HepG2 (cell line): Measurements from ENCODE around the gene TPX2. TPM values are rescaled to one million over a fixed set of nuclear protein-coding genes. Genes with fewer than 3 reads are reported as not detected.

Experiments used
- AKAP8 ChIP-seq: sonication (generic); formaldehyde crosslinking; IDR thresholded peaks from 2 replicates; pipeline ENCODE4 v1.5.1; 2020; ENCODE audit warnings: mild to moderate bottlenecking, missing genetic modification reagents
- CREM ChIP-seq, 2 experiments: sonication (generic) in 1 of 2; formaldehyde crosslinking in 1 of 2; IDR thresholded peaks; 2 replicates each; pipeline versions ENCODE4 v1.4.0 to v1.6.1; 2016 to 2020; ENCODE audit warnings: antibody characterized with exemption in 1 of 2, mild to moderate bottlenecking in 1 of 2, missing genetic modification reagents in 1 of 2
- DMAP1 ChIP-seq: IDR thresholded peaks from 2 replicates; pipeline ENCODE4 v1.6.1; 2016
- ISL2 ChIP-seq: sonication (generic); formaldehyde crosslinking; IDR thresholded peaks from 2 replicates; pipeline ENCODE4 v1.5.0; 2020; ENCODE audit warnings: missing genetic modification reagents
- KDM5B ChIP-seq: sonication (generic); formaldehyde crosslinking; IDR thresholded peaks from 2 replicates; pipeline ENCODE4 v1.4.0; 2020; ENCODE audit warnings: missing genetic modification reagents, mild to moderate bottlenecking, borderline replicate concordance
- MTA1 ChIP-seq: sonication (generic); formaldehyde crosslinking; IDR thresholded peaks from 2 replicates; pipeline ENCODE4 v1.4.0; 2020; ENCODE audit warnings: missing genetic modification reagents, mild to moderate bottlenecking, borderline replicate concordance
- RNF219 ChIP-seq: sonication (generic); formaldehyde crosslinking; IDR thresholded peaks from 2 replicates; pipeline ENCODE4 v1.5.0; 2020; ENCODE audit warnings: mild to moderate bottlenecking, missing genetic modification reagents
- TRAFD1 ChIP-seq: sonication (generic); formaldehyde crosslinking; IDR thresholded peaks from 2 replicates; pipeline ENCODE4 v1.5.1; 2020; ENCODE audit warnings: missing genetic modification reagents, mild to moderate bottlenecking, borderline replicate concordance
- ZFP36L1 ChIP-seq: sonication (generic); formaldehyde crosslinking; IDR thresholded peaks from 2 replicates; pipeline ENCODE4 v1.8.0; 2022; ENCODE audit warnings: mild to moderate bottlenecking, missing genetic modification reagents, moderate library complexity
- ZNF564 ChIP-seq: sonication (generic); formaldehyde crosslinking; IDR thresholded peaks from 2 replicates; pipeline ENCODE4 v1.8.1; 2023; ENCODE audit warnings: mild to moderate bottlenecking, missing genetic modification reagents
- polyA plus RNA-seq, 8 experiments: library from polyadenylated mRNA; depleted of rRNA in 3 of 8; stranded (reverse) in 7 of 8; unstranded in 1 of 8; fragments of >200 nt; fragmentation: Illumina TruSeq in 4 of 8; extraction: Trizol in 4 of 8; gene quantifications; 2 replicates each; pipeline versions ENCODE4 v1.2.1 to v1.2.3, GENCODE V29; 2011 to 2016; ENCODE audit warnings: low read depth in 4 of 8, missing spikeins in 1 of 8, mixed read lengths in 1 of 8; ENCODE audit not compliant: insufficient read depth in 1 of 8
- total RNA-seq, 5 experiments: library from RNA; depleted of rRNA; stranded (reverse); fragments of >200 nt; fragmentation: Illumina TruSeq; extraction: Trizol; gene quantifications; 2 replicates each; pipeline ENCODE4 v1.2.3, GENCODE V29; 2016; ENCODE audit warnings: low read depth in 1 of 5
- TF ChIP-seq, protein P1 (sequence below): sonication (generic); formaldehyde crosslinking; IDR thresholded peaks from 2 replicates; pipeline ENCODE4 v1.5.0; 2020; ENCODE audit warnings: mild to moderate bottlenecking, missing genetic modification reagents
- TF ChIP-seq, protein P2 (sequence below): sonication (generic); formaldehyde crosslinking; IDR thresholded peaks from 2 replicates; pipeline ENCODE4 v1.9.0; 2021; ENCODE audit warnings: mild to moderate bottlenecking, missing genetic modification reagents
- TF ChIP-seq, protein P3 (sequence below): sonication (generic); formaldehyde crosslinking; IDR thresholded peaks from 2 replicates; pipeline ENCODE4 v1.4.0; 2020; ENCODE audit warnings: mild to moderate bottlenecking, missing genetic modification reagents

The TPX2 gene
- total and polyA plus RNA-seq, 2 of the 13 experiments (the other 11 are each of a cell fraction or from before 2014, with no cell fraction given), result 34.3 to 124 TPM

DNA sequence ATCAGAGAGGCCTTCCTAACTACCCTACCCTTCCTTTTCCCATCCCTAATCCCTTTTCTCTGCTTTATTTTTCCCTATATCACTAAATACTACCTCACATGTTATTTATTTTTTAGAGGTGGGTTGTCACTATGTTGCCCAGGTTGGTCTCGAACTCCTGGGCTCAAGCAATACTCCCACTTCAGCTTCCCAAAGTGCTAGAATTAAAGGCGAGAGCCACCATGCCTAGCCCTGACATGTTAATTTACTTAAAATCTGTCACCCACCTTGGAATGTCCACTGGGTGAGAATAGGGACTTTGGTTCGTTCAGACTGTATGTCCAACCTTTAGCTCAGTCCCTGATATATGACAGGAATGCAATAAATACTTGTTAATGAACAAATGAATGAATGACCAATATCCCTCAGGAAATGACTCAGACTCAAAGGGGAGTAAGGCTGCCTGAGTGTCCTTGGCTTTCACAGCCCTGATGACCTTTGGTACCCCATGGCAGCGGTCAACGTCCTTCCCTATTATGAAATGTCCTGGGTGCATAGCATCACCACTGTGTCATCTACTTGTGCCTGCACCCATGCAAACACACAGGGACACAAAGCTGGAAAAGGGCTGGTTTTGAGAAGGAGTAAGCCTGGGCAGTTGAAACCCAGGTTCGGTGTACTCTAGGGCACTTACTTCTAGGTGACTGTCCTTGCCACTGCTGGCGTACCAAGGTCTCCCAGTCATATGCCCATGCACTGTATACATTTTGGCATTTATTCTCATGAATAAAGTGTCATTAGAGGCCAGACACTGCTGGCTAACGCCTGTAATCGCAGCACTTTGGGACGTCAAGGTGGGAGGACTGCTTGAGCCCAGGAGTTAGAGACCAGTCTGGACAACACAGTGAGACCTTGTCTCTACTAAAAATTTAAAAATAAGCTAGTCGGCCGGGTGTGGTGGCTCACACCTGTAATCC lies 43.0 kb upstream of the TPX2 start (continued):
- TF ChIP-seq, protein P1, sequence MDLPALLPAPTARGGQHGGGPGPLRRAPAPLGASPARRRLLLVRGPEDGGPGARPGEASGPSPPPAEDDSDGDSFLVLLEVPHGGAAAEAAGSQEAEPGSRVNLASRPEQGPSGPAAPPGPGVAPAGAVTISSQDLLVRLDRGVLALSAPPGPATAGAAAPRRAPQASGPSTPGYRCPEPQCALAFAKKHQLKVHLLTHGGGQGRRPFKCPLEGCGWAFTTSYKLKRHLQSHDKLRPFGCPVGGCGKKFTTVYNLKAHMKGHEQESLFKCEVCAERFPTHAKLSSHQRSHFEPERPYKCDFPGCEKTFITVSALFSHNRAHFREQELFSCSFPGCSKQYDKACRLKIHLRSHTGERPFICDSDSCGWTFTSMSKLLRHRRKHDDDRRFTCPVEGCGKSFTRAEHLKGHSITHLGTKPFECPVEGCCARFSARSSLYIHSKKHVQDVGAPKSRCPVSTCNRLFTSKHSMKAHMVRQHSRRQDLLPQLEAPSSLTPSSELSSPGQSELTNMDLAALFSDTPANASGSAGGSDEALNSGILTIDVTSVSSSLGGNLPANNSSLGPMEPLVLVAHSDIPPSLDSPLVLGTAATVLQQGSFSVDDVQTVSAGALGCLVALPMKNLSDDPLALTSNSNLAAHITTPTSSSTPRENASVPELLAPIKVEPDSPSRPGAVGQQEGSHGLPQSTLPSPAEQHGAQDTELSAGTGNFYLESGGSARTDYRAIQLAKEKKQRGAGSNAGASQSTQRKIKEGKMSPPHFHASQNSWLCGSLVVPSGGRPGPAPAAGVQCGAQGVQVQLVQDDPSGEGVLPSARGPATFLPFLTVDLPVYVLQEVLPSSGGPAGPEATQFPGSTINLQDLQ, result peak; percentile 91
- TF ChIP-seq ZNF564 (CRISPR knock-in tag), result peak; percentile 97
- TF ChIP-seq MTA1 (CRISPR knock-in tag), result peak; percentile 83
- peak; percentile 96 for TF ChIP-seq ZFP36L1 (CRISPR knock-in tag)
- TF ChIP-seq, protein P2, sequence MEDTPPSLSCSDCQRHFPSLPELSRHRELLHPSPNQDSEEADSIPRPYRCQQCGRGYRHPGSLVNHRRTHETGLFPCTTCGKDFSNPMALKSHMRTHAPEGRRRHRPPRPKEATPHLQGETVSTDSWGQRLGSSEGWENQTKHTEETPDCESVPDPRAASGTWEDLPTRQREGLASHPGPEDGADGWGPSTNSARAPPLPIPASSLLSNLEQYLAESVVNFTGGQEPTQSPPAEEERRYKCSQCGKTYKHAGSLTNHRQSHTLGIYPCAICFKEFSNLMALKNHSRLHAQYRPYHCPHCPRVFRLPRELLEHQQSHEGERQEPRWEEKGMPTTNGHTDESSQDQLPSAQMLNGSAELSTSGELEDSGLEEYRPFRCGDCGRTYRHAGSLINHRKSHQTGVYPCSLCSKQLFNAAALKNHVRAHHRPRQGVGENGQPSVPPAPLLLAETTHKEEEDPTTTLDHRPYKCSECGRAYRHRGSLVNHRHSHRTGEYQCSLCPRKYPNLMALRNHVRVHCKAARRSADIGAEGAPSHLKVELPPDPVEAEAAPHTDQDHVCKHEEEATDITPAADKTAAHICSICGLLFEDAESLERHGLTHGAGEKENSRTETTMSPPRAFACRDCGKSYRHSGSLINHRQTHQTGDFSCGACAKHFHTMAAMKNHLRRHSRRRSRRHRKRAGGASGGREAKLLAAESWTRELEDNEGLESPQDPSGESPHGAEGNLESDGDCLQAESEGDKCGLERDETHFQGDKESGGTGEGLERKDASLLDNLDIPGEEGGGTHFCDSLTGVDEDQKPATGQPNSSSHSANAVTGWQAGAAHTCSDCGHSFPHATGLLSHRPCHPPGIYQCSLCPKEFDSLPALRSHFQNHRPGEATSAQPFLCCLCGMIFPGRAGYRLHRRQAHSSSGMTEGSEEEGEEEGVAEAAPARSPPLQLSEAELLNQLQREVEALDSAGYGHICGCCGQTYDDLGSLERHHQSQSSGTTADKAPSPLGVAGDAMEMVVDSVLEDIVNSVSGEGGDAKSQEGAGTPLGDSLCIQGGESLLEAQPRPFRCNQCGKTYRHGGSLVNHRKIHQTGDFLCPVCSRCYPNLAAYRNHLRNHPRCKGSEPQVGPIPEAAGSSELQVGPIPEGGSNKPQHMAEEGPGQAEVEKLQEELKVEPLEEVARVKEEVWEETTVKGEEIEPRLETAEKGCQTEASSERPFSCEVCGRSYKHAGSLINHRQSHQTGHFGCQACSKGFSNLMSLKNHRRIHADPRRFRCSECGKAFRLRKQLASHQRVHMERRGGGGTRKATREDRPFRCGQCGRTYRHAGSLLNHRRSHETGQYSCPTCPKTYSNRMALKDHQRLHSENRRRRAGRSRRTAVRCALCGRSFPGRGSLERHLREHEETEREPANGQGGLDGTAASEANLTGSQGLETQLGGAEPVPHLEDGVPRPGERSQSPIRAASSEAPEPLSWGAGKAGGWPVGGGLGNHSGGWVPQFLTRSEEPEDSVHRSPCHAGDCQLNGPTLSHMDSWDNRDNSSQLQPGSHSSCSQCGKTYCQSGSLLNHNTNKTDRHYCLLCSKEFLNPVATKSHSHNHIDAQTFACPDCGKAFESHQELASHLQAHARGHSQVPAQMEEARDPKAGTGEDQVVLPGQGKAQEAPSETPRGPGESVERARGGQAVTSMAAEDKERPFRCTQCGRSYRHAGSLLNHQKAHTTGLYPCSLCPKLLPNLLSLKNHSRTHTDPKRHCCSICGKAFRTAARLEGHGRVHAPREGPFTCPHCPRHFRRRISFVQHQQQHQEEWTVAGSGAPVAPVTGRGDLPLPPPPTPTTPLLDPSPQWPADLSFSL, result no peak; the same call in 1 of the 2 replicates
- TF ChIP-seq RNF219, result peak; percentile 82; the same call in 1 of the 2 replicates
- peak; percentile 81 for TF ChIP-seq TRAFD1 (CRISPR knock-in tag)
- peak; percentile 98 for TF ChIP-seq ISL2 (CRISPR knock-in tag)
- TF ChIP-seq KDM5B (CRISPR knock-in tag), result peak; percentile 89; the same call in 1 of the 2 replicates
- peak; percentile 97 for TF ChIP-seq CREM (IDR thresholded peaks at IDR 0.05)
- TF ChIP-seq CREM (CRISPR knock-in tag; IDR thresholded peaks at IDR 0.05), result no peak
- TF ChIP-seq AKAP8 (CRISPR knock-in tag), result peak; percentile 96
- TF ChIP-seq, protein P3, sequence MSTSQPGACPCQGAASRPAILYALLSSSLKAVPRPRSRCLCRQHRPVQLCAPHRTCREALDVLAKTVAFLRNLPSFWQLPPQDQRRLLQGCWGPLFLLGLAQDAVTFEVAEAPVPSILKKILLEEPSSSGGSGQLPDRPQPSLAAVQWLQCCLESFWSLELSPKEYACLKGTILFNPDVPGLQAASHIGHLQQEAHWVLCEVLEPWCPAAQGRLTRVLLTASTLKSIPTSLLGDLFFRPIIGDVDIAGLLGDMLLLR (CRISPR knock-in tag), result 0 out of 2 replicates have a peak, but pooled peaks have one; percentile 79
- peak; percentile 84 for TF ChIP-seq DMAP1 (CRISPR knock-in tag)
